Small intestine (tissue), 7 donors: ENCODE measurements around the gene NBEA. TPM values are rescaled to one million over a fixed set of nuclear protein-coding genes. Genes with fewer than 3 reads are reported as not detected.

Experiments used
- DNase-seq, 2 donors: peaks; one replicate each; pipeline versions ENCODE4 v3.0.0 to v3.0.0-alpha.2; 2013
- FAIRE-seq: peaks from 2 replicates; lab custom pipeline; 2012; peaks lifted over from hg19 to GRCh38; lab: Jason Lieb, UNC
- H3K27ac ChIP-seq, 3 donors: one replicate each; pipeline ENCODE4 v1.5.1; 2013; ENCODE audit warnings: low read length in 2 of 3, mild to moderate bottlenecking in 2 of 3, control low read depth in 1 of 3, inconsistent platforms in 1 of 3, low read depth in 1 of 3, moderate library complexity in 1 of 3
- H3K27me3 ChIP-seq, 3 donors: one replicate each; pipeline ENCODE4 v1.6.1; 2013; ENCODE audit warnings: low read length in 3 of 3, inconsistent platforms in 1 of 3; ENCODE audit not compliant: control insufficient read depth in 3 of 3, insufficient read depth in 3 of 3
- H3K36me3 ChIP-seq, 3 donors: one replicate each; pipeline ENCODE4 v1.6.1; 2013; ENCODE audit warnings: low read length in 3 of 3, inconsistent platforms in 1 of 3, low read depth in 1 of 3, mild to moderate bottlenecking in 1 of 3, moderate library complexity in 1 of 3; ENCODE audit not compliant: control insufficient read depth in 3 of 3, insufficient read depth in 2 of 3
- H3K4me1 ChIP-seq, 3 donors: one replicate each; pipeline ENCODE4 v1.6.1; 2013; ENCODE audit warnings: low read length in 2 of 3, inconsistent platforms in 1 of 3, low read depth in 1 of 3, mild to moderate bottlenecking in 1 of 3, moderate library complexity in 1 of 3; ENCODE audit not compliant: control insufficient read depth in 3 of 3, insufficient read depth in 2 of 3
- H3K4me3 ChIP-seq, 3 donors: one replicate each; pipeline ENCODE4 v1.5.1; 2013; ENCODE audit warnings: low read length in 3 of 3, control low read depth in 1 of 3, inconsistent platforms in 1 of 3, low read depth in 1 of 3, mild to moderate bottlenecking in 1 of 3, moderate library complexity in 1 of 3
- H3K9me3 ChIP-seq, 2 donors: one replicate each; pipeline ENCODE4 v1.6.1; 2013; ENCODE audit warnings: low read depth in 1 of 2, low read length in 1 of 2; ENCODE audit not compliant: control insufficient read depth in 2 of 2, insufficient read depth in 1 of 2
- WGBS, 3 donors: extraction: QIAGEN DNeasy Blood & Tissue Kit; methylation state at CpG; one replicate each; pipeline ENCODE4 v1.1.7; 2013; 5-methylcytosine and 5-hydroxymethylcytosine counted together
- polyA plus RNA-seq, 4 donors: library from polyadenylated mRNA; stranded (reverse) in 3 of 4; unstranded in 1 of 4; fragments of 200-250 nt in 3 of 4; fragments of 120-200 nt in 1 of 4; gene quantifications; one replicate each; pipeline versions ENCODE4 v1.2.1 to v1.2.3, GENCODE V29; 2013
- donor health status: healthy with polysubstance abuse.
- donor health status: control.
- donor health status: control.
- donor health status: Bipolar disorder and iron deficiency.
- donor health status: healthy.

The NBEA gene
- polyA plus RNA-seq, 4 donors, result 1.1 to 3.1 (median 2.2) TPM

GRCh38 chr13:35549481-35549880, 607.4 kb downstream of the NBEA start:
- Histone ChIP-seq H3K27me3 (no peaks in the 10 kb centered on the region), H3K36me3 (no peaks in the 10 kb centered on the region), H3K4me1 (no peaks in the 10 kb centered on the region), H3K4me3 (no peak overlapping the region), H3K27ac (no peak overlapping the region), H3K9me3 (no peaks in the 10 kb centered on the region)
- FAIRE-seq, result no peak
- DNase-seq, result peak in 1 of 2 donors; percentile 10

- DNase-seq, result no peak
- Histone ChIP-seq H3K27ac (no peak overlapping the region), H3K4me3 (no peak overlapping the region), H3K9me3 (no peaks in the 10 kb centered on the region), H3K27me3 (no peaks in the 10 kb centered on the region), H3K4me1 (no peaks in the 10 kb centered on the region), H3K36me3 (no peaks in the 10 kb centered on the region)
- WGBS, 3 donors, result 70 to 79% (median 75%) methylated on average over 3 of the region's 3 CpGs
- FAIRE-seq, result no peak
Measured at GRCh38 chr13:35552172-35552844, 610.2 kb downstream of the NBEA start.

GRCh38 chr13:35554972-35555623, 613.0 kb downstream of the NBEA start:
- Histone ChIP-seq H3K36me3 (no peaks in the 10 kb centered on the region), H3K27ac (no peak overlapping the region), H3K4me3 (no peak overlapping the region), H3K27me3 (no peaks in the 10 kb centered on the region), H3K4me1 (no peaks in the 10 kb centered on the region), H3K9me3 (no peaks in the 10 kb centered on the region)
- DNase-seq, result no peak
- WGBS, 3 donors, result 79 to 91% (median 80%) methylated on average over 3 of the region's 3 CpGs
- FAIRE-seq, result no peak

- H3K9me3 ChIP-seq, result no peaks in the 10 kb centered on the region
- 66 to 86% (median 76%) methylated on average over 3 of the region's 3 CpGs for whole genome bisulfite sequencing, 3 donors
- no peaks in the 10 kb centered on the region for H3K4me1 ChIP-seq
- no peak for FAIRE-seq
- no peak for DNase-seq
- no peaks in the 10 kb centered on the region for H3K27me3 ChIP-seq
- no peak overlapping the region for H3K27ac ChIP-seq
- no peak overlapping the region for H3K4me3 ChIP-seq
- H3K36me3 ChIP-seq, result no peaks in the 10 kb centered on the region
Measured at GRCh38 chr13:35557475-35557874, 615.4 kb downstream of the NBEA start.

GRCh38 chr13:35561540-35561939, 619.5 kb downstream of the NBEA start:
- Histone ChIP-seq H3K27me3 (no peaks in the 10 kb centered on the region), H3K27ac (no peak overlapping the region), H3K4me1 (no peaks in the 10 kb centered on the region), H3K9me3 (no peaks in the 10 kb centered on the region), H3K4me3 (no peak overlapping the region), H3K36me3 (no peaks in the 10 kb centered on the region)
- DNase-seq (no peak), FAIRE-seq (no peak)
- 62 to 91% (median 91%) methylated on average over 2 of the region's 2 CpGs for WGBS, 3 donors

GRCh38 chr13:35565273-35565672, 623.2 kb downstream of the NBEA start:
- no peaks in the 10 kb centered on the region for H3K4me1 ChIP-seq
- no peaks in the 10 kb centered on the region for H3K9me3 ChIP-seq
- DNase-seq (no peak), FAIRE-seq (no peak)
- no peaks in the 10 kb centered on the region for H3K36me3 ChIP-seq
- WGBS, 3 donors, result 94 to 100% (median 97%) methylated on average over 1 of the region's 1 CpG
- no peak overlapping the region for H3K4me3 ChIP-seq
- H3K27me3 ChIP-seq, result no peaks in the 10 kb centered on the region
- H3K27ac ChIP-seq, result no peak overlapping the region

GRCh38 chr13:35566340-35566739, 624.3 kb downstream of the NBEA start:
- no peak for DNase-seq
- Histone ChIP-seq H3K9me3 (no peaks in the 10 kb centered on the region), H3K4me1 (no peaks in the 10 kb centered on the region), H3K4me3 (no peak overlapping the region), H3K36me3 (no peaks in the 10 kb centered on the region), H3K27ac (no peak overlapping the region), H3K27me3 (no peaks in the 10 kb centered on the region)
- 65 to 90% (median 87%) methylated on average over 2 of the region's 2 CpGs for WGBS, 3 donors
- FAIRE-seq, result no peak

- no peaks in the 10 kb centered on the region for H3K36me3 ChIP-seq
- no peaks in the 10 kb centered on the region for H3K9me3 ChIP-seq
- no peaks in the 10 kb centered on the region for H3K4me1 ChIP-seq
- H3K27me3 ChIP-seq, result no peaks in the 10 kb centered on the region
- FAIRE-seq (no peak), DNase-seq (no peak)
- WGBS, 3 donors, result 89 to 92% (median 90%) methylated on average over 3 of the region's 3 CpGs
- no peak overlapping the region for H3K4me3 ChIP-seq
- H3K27ac ChIP-seq, result no peak overlapping the region
Measured at GRCh38 chr13:35567406-35567980, 625.4 kb downstream of the NBEA start.
